ENCODE results near the gene KRT78. TPM values are rescaled to one million over a fixed set of nuclear protein-coding genes. Genes with fewer than 3 reads are reported as not detected.

KRT78 gene
- total RNA-seq, 1 donor from 2014 or later = not detected

DNA sequence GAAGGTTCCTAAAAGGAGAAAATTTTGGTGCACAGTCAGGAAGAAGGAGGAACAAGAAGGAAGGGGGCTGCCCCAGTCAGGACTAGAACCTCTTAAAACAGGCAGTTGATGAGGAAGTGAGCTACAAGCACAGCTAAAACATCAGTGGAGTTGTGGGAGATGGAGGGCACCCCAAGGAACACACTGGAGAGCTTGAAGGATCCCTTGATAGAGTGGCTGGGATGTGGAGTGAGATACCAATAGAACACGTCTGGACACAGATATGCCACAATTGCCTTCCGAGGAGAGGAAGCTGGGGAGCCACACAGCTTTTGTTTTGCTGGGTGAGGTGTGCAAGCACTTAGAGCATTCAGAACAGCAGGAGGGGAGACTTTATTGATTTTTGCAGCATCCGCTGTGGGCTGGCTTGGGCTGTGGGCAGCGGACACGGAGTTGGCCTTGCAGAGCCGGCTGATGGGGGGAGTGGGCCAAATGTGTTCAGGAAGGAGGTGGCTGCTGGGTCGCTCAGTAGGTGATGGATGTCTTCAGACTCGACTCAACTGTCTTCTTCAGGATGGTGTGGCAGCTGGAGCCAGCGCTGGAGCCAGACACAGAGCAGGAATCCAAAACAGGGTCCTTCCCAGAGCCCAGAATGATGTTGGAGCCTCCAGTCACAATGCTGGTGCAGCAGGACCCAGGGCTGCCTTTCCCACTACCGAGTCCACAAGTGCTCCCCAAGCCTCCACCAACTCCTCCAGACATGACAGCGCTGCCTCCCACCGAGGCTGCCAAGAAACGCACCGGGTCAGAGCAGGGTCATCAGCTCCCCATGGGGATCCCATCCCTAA lies 10.0 kb downstream of the KRT78 start:
- no peak for DNase-seq (ENCODE audit: low spot score)

DNA sequence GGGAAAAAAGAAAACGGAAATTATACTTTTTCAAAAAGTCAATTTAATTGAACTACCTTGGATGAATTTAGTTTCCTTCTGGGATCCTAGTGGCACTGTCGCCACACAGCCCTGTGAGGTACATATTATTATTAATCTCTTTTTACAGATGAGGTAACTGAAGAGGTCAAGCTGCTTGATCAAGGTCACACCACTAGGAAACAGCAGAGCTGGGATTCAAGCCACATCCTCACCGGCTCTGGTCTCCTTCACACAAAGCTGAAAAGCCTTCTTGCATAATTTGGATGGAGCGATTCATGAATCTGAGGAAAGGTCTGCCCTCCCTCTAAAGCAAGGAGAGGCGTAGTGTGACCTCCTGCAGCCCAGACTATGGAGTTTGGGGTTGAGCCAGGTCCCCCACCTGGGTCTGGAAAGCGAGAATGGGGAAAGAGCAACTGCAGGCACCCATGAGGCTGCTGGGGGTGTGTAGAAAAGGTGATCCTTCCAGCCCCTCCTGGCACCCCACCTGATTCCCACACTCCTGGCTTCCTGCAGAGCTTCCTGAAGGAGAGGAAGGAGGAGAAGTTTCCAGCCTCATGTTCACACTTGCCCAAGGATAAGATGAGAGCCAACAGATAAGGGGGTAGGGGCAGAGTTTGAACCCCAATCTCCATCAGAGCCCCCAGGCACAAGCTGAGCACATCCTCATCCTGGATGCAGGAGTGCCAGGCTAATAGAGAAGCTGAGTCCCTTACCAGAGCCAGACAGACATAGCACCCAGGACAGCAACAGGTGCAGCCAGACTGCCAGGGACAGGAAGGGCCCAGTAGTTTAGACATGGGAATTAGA lies 10.8 kb downstream of the KRT78 start:
- no peak for DNase-seq (ENCODE audit: low spot score)

DNA sequence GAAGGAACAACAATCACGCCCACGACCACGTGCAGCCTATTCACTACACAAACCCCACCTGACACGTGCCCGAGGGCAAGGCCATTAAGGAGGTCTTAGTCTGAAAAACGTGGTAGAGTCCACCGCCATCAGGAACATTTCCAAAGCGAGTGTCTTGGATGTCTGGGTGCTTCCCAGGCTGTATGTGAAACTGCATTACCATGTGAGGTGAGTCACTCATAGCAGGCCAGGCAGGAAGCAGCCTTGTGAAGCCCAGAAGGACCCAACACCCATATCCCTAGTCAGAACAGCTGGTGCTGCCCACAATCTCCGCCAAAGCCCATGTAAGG lies 11.4 kb downstream of the KRT78 start:
- DNase-seq (ENCODE audit: low spot score) = no peak

DNA sequence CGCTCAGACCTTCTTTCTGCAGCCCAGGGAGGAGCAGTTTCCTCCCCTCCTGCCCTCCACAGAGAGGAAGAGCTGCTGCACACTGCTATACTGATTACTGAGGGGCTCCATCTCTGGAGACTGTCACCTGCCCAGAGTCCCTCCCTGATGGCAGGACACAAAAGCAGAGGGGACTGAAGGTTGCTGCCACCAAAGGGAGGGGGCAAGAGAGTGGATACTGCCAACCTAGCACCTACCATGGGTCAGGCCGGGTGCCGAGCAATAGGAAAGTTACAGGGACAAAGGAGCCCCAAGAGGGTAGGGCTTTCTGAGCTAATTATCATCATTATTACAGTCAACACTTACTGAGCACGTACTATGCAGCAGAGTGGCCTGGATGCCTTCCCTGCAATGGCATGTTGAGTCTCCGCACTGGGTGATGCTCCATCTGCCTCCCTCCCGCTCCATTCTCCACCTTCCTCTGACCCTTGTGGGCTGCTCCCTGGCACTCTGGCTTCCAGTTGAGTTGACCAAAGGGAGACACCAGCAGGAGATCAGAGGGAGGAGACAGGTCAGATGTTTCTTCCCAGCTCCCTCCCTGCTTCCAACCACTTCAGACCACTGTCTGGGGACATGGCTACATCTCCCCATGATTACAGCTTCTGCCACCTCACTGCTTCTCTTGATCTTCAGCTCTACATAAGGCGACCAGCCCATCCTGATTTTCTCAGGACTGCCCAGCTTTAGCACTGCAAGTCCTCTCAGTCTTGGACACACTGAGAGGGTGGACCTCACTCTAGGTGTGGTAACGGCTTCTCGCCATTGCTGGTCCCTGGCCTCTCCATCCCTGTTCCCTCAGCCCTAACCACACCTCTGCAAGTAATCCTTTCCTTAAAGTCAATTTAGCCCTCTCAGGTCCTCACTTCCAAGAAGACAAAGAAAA lies 12.0 kb downstream of the KRT78 start:
- DNase-seq (ENCODE audit: low spot score) = no peak

DNA sequence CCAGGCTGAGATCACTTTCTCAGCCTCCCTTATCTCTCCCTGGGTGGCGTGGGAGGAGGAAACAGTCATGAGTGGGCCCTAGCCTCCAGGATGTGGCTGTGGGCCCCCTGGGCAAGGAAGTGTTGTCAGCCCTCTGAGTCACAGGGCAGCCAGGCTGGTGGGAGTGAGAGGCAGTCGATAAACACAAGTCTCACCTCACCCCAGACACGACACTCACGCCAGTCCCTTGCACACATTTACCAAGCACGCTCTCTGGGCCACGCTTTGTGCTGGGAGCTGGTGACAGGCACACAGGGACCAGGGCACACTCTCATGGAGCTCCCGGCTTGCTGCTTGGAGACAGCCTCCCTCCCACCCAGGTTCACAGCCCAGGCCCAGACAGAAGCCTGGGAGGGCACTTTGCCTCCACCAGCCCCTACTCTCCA lies 12.7 kb downstream of the KRT78 start:
- DNase-seq (ENCODE audit: low spot score) = no peak

DNA sequence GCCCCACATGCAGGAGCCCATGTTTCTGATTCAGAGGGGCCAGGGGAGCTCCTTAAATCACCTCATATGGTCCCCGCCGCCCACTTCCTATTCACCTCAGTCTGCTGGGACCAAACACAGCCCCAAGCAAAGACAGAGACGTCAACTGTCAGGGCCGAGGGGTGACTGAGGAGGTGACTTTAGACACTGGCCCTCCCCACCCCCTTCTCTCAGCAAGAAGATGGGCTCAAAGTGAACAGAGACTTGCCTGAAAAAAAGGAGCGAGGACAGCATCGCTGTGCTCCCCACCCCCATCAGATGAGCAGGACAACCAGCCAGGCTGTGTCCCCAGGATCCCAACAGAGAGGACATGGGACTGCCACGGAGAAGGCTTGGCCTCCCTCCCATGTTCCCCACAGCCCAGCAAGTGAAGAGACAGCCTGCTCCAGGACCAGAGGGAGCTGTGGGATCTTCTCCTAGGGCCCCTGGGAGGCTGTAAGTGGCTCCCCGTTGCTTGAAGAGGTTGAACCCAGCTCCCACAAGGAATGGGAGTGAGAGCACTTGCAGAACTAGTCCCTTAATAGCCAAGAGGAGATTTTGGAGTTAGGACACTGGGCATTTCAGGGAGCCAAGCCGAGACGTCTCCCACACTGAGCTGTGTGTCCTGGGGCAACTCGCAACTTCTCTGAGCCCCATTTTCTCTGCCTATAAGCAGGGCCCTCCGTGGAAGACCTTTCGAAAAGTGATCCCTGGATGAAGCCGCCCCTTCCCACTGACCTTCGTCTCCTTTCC lies 13.3 kb downstream of the KRT78 start:
- no peak for DNase-seq (ENCODE audit: low spot score)

DNA sequence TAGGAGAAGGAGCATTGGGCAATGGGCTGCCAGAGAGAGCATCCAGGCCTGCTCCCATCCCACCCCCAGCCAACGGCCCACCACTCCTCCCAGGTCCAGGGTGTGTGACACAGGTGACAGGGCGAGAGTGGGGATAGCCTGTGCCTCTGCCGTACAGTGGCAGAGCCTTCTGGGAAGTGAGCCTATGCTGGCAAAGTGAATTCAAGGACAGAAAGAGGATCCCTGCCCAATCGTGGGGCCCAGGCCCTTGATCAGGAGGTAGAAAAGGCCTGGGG lies 14.1 kb downstream of the KRT78 start:
- no peak for DNase-seq (ENCODE audit: low spot score)

DNA sequence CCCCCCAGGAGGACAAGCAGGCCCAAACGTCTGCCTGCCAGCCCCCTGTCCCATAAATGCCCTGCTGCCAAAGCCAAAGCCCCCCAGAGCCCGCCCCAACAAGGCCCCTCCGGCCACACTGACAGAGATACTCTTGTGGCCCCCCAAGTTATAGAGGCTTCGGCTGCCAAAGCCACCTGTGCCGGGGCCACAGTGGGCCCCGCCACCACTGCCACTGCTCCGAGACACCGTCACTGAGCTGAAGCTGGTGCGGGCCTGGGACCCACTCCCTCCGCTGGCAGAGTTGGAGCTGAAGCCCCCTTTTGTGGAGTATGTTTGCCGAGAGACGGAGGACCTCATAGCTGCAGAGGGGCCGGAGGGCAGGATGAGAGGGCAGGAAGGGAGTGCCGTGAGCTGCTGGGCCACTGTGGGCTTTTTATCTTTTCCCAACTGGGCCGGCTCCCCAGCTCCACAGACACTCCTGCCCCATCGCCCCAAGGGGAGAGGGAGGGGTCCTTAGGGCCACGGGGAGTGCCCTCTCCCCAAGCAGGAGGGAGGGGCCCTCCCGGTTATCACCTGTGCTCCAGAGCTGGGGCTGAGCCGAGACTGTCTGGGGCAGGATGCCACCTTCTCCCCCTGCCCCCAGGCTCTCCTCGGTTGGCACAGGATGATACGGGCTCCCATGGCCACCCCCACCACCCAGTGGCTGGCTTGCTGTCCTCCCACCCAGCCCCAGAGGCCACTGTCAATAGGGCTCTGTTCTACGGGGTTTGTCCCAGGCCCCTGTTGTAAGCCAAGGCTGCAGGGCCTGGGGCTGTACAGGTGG lies 14.7 kb downstream of the KRT78 start, which contains the start of gene KRT79:
TSS of gene KRT79 (minus strand) at position 390 of the 805 bp plus-strand sequence. CDS start at position 339, 51 bp downstream.
- no peak for DNase-seq (ENCODE audit: low spot score)

DNA sequence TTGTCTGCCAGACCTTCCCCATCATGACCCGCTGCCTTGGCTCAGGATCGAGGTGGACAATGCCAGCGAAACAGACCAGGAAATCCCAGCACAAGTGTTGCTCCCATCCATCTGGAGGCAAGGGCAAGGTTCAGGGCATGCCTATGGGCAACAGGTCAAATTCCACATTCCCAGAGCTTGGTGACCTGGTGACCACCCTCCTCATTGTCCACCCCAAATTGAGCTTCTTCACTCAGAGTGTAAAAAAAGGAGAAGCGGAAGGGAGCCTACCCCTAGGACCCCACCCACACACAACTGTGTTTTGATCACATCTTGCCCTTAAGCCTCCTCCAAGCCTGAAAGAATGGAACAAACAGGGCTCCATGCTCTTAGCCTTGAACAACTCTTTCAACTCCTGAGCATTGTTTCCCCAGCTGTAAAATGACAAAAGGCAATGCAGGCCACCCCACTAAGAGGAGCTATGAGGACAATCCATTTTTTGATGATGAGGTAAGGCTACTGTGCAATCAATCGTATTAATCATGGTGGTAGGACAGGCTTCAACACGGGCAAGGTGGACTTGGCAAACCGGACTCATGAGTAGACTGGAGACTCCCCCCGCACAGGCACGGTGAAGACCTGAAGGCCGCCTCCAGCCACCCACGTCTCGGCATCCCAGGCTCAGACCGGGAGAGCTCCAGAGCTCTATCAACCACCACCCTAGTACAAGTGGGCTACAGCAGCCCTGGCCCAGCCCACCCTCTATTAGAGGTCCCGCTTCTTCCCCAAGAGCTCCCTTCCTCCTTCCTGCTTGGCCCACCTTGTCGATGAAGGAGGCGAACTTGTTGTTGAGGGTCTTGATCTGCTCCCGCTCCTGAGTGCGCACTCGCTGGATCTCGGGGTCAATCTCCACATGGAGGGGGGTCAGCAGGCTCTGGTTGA lies 15.5 kb downstream of the KRT78 start:
- DNase-seq (ENCODE audit: low spot score) = no peak

DNA sequence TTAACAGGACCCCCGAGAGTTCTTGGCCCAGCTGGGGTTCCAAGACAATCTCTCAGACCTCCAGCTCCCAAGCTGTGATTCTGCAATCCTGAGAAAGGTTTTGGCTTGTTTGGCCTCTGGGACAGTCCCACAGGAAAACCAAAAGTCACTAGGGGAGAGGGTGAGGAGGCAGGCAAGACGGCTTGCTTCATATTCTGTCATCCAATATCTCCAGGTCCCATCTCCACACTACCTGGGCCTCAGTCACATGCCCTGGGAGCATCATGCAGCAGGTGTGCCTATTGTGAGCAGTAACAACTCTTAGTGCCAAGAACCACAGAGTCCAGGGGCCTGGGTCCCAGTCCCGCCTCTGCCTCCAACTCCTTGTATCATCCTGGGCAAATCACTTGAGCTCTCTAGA lies 16.3 kb downstream of the KRT78 start:
- DNase-seq (ENCODE audit: low spot score) = no peak

DNA sequence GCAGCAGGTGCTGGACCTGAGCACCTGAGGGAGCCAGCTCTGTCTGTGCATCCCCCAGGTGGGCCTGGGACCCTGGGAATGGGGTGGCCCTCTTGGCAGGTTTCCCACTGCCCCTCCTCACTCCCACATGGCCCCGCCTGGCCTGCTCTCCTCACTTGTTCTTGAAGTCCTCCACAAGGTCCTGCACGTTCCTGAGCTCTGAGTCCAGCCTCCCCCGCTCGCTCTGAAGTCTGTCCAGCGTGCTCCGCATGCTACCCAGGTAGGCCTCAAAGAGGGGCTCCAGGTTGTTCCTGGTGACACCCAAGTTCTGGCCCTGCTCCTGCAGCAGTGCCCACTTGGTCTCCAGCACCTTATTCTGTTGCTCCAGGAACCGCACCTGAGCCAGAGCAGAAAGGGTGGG lies 17.5 kb downstream of the KRT78 start:
- DNase-seq (ENCODE audit: low spot score) = no peak

DNA sequence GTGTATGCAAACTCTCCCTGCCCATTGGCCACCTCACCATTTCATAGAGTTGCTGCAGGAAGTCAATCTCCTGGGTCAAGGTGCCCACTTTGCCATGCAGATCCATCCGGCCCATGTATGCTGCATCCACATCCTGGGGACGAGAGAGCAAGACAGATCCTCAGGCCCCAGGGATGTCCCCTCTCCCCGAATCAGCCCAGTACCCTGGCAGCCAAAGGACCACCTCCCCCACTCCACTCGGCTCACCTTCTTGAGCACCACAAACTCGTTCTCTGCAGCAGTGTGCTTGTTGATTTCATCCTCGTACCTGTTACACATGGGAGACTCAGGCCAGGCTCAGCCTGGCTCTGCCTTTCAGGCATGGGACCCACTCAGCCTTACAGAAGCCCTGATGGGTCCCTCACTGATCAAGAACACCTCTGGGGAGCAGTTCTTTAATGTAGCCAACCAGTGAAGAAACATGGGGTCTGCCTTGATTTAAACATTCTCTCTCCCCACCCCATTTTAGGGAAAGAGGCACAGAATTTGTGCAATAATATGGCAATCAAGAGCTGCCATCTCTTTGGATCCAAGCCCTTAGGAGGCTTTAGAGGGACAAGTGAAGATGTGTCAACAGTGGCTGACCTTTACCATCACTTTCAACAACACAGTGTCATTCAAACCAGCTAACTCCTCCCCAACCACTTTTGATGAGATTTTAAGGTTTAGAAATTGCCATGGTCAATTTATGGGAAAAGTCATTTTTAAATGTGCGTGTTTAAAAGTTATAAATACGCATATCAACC lies 18.6 kb downstream of the KRT78 start:
- DNase-seq (ENCODE audit: low spot score) = no peak

DNA sequence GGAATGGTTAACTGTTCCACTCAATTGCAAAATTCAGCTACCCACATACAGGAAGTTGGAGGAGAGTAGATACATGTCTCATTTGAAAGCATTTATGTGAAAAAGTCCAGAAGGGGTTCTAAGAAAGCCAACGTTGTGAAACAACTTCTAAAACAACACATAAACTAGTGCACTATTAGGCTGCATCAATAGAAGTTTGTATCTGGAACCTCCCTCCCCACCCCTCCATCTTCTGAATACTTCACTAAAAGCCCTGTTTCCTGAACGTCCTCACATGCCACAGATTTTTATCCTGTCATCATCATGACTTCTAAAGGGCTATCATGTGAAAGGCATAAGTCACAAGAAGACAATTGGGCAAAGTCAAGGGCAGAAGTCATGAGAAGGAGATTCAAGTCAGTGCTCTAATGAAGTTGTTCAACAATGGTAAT lies 20.2 kb downstream of the KRT78 start:
- no peak for DNase-seq (ENCODE audit: low spot score)

DNA sequence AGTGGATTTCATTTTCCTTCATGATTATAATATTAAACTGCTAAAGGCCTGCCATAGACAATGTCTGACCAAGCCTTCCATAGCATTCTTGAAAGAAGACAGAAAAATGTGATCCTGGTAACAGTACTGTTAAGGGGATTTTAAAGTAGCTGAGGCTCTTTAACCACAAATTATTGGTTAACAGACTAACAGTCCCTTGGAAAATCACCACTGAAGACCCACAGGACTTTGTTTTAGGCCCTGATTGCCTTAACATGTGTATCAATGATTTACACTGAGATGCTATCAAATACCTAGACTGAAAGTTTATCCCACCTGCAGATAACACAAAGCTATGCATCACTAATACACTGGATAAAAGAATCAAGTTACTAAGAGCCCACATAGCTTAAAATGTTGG lies 20.6 kb downstream of the KRT78 start:
- DNase-seq (ENCODE audit: low spot score) = no peak

DNA sequence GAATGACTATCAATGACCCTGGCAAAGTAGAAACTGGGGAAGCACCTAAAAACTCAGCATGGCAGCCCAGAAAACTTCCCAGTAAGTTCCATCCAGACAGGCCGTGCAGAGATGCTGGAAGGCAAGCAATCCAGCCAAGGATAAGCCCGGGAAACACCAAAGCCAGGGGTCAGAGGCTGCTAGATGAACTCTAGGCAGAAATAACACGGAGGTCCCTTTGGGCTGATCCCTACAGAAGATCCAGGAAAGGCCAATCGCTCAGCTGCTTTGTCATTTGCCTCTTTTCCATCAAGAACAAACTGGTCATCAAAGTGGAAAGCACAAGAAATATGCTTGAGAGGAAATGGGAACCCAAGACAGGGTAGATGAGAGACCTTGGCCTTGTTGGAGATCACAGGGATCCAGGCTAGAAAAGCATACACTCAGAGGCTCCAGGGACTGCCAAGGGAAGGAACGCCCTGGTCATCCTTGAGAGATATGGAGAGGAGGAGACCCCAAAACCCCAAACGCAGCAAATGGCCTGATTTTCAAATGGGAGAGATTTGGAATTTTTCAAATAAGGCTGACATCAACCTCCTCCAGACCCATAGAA lies 21.2 kb downstream of the KRT78 start:
- DNase-seq (ENCODE audit: low spot score) = no peak

DNA sequence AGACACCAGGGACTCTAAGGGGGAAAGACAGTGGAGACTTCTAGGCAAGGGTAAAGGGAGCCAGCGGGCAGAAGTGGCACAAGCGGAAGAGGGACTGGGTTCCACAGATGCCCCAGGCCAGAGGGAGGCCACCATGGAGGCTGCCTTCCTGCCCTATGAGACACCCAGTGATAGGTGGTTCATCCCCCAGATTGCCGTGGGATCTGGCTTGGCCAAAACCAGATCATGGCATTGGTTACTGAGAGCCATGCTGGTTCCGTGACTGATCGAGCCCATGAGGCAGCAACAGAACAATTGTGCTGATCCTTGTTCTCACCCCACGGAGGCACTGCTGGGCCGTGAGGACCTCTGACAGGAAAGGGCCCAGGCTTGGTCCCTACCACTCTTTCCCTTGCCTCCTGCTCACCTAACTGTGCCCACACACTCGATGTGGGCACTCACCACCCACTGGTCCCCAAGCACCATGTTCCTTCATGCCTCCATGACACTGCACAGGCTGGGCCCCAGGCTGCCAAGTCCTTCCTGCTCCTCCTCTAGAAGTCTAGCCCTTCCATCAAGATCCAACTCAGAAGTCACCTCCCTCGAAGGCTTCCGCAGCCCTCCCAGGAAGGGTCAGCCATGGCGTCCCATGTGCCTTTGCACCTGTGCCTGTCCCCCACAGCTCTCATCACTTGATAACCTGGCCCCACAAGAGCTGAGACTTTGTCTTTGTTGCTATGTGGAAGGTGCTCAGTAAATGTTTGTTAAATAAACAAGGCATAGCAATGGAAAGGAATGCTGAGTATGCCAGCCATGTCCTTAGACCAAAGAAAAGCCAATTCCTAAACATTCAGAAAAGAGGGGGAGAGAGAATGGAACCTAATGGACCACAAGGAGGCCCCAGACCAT lies 21.9 kb downstream of the KRT78 start:
- DNase-seq (ENCODE audit: low spot score) = no peak

DNA sequence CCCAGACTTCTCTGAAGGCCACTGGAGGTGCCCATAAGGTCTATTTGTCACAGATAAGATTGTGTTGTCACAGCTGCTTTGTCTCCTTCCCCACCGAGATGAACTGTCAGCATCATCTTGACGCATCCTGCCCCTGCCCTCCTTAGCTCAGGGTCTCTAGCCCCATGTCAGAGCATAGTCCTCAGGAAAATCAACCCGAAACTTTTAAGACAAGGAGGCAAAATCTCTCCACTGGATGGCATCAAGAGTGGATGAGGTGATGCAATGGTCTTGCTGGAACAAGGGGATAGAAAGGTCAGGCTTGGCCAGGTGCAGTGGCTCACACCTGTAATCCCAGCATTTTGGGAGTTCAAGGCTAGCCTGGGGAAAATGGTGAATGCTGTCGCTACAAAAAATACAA lies 22.8 kb downstream of the KRT78 start:
- DNase-seq (ENCODE audit: low spot score) = no peak
